Glomerular endothelial cell (primary cell): ENCODE results near the gene OSBP. TPM values are rescaled to one million over a fixed set of nuclear protein-coding genes. Genes with fewer than 3 reads are reported as not detected.
"Not testable (repeated sequence)": the region's sequence is repeated elsewhere in the genome, so short reads cannot be mapped to it uniquely, and the experiment has no call there.

ENCODE experiments used
- DNase-seq: peaks from one replicate; pipeline ENCODE4 v3.0.0-alpha.2; 2011; ENCODE audit warnings: low read depth, low spot score; ENCODE audit errors: extremely low read depth
- total RNA-seq: library from RNA; depleted of rRNA; stranded (reverse); fragments of >200 nt; gene quantifications from 2 replicates; pipeline ENCODE4 v1.2.3, GENCODE V29; 2015

The OSBP gene, protein sequence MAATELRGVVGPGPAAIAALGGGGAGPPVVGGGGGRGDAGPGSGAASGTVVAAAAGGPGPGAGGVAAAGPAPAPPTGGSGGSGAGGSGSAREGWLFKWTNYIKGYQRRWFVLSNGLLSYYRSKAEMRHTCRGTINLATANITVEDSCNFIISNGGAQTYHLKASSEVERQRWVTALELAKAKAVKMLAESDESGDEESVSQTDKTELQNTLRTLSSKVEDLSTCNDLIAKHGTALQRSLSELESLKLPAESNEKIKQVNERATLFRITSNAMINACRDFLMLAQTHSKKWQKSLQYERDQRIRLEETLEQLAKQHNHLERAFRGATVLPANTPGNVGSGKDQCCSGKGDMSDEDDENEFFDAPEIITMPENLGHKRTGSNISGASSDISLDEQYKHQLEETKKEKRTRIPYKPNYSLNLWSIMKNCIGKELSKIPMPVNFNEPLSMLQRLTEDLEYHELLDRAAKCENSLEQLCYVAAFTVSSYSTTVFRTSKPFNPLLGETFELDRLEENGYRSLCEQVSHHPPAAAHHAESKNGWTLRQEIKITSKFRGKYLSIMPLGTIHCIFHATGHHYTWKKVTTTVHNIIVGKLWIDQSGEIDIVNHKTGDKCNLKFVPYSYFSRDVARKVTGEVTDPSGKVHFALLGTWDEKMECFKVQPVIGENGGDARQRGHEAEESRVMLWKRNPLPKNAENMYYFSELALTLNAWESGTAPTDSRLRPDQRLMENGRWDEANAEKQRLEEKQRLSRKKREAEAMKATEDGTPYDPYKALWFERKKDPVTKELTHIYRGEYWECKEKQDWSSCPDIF
- 26.7 and 33.3 TPM in 2 replicates for total RNA-seq

DNA sequence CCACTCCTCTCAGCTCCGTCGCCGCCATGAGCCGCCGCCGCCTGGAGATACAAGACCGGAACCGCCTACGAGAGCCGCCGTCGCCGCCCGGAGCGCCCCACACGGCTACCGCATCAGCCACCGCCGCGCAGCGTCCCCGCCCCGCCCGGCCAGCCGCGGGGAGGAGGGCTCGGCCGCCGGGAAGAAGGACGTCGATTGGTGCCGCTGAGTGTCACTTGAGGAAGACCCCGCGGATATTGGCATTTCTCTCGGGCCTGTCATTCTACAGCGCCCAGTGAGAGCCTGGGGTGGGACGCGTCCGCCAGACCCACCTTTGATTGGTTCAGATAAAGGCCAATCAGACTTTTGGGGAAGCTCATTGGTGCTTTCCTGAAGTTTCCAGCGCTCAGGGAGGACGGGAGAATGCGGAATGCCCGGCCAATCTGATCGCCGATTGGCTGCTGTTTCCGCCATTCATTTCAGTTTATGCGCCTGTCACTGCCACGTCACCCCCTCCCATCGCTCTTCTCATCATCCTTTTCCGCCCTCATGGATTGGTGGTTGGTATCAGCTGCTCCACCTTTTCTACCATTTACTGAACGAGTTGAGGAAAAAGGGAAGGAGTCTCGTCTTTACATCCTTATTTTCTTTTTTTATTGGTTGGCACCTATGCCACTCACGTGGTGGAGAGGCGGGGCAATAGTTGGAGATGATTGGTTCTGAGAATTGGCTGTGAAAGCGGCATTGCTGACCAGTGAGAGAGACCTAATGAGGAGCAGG lies at the start of gene OSBP:
OSBP (minus strand) TSS at position 138 of the 759 bp plus-strand sequence; CDS start at position 28, 110 bp downstream.
- DNase-seq = peak; percentile 100

DNA sequence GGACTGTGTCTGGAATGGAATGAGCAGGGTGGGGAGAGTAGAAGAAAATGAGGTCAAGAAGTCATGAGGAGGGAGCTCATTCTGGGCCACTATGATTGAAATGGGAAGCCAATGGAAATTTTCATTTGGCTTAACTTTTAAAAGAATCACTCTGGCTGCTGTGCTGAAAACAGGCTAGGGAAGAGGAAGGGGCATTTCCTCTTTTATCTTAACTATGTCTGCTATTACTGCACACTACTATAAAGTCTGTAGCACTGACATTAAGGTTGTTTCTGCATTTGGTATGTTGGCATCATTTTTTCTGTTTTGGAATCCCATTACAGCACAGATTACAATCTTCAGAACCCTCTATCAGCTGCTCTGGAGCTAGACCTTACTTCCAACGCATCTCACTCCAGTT lies 45.0 kb upstream of the OSBP start:
- no peak for DNase-seq

DNA sequence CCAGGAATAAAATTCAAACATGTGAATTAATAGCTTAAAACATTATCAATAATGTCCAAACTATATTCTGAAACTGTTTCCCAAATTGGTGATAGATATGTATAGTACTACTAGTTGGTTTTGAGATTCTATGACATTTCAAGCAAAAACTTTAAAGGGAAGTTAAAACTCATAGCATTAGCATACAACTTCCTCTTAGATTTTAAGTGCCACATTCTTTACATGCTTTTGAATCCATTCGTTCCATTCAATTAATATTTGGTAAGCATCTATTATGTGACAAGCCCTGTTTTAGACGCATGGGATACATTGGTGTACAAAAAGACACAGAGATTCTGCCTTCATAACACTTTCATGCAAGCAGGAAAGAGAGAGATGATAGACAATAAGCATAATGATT lies 44.4 kb upstream of the OSBP start:
- DNase-seq = no peak

DNA sequence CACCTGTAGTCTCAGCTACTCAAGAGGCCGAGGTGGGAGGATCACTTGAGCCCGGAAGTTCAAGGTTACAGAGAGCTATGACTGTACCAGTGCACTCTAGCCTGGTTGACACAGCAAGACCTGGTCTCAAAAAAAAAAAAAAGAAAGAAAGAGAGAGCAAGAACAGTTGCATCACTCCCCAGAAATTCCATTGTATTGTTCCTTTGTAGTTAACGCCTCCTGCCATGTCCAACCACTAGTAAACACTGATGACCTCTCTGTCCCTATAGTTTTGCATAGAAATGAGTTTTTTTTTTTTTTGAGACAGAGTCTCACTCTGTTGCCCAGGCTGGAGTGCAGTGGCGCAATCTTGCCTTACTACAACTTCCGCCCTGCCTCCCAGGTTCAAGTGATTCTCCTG lies 42.5 kb upstream of the OSBP start:
- no peak for DNase-seq

DNA sequence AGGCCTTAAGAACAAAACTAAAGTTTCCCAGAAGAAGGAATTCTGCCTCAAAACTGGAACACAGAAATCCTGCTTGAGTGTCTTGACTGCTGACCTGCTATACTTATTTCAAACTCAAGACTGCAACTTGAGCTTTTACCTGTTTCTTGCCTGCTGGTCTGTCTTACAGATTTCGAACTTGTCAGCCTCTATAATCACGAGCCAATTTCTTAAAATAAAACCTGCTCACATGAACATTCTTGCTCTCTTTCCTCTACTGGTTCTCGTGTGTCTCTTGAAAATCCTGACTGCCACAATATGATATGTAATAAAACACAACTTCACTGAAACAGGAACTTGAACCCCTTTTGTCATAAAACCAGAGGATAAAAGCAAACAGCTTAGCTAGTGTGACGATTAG lies 39.3 kb upstream of the OSBP start:
- DNase-seq = no peak

DNA sequence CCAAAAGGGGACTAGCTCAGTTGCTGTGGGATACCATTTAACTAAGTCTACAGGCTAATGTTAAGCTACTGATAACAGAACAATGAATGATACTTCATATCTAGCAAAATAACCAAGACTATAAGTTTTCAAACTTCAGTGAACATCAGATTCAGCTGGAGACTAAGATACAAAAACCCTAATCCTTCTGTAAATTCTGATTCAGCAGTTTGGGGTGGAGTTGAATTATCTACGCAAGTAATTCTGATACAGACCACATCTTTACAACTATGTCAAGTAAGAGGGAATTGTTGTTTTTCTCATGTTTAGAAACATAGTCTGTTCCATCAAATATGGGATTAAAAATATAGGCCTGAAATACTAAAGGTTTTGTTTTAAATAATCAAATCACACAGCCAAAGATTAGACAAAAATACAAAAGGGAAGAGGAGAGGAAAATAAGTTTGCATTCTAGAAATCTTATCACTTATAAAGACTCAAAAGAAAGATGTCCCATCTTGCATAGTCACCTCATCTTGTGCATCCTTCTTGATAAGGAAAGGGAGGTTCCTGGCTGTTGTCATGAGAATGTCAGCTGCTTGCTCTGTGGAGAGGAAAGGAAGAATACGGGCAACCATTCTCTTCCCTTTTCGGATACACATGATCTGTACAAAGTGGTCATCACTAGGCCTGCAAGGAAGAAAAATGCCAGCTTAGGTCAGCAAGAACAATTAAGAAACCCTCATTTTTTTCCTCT lies 31.8 kb upstream of the OSBP start:
- DNase-seq = no peak

DNA sequence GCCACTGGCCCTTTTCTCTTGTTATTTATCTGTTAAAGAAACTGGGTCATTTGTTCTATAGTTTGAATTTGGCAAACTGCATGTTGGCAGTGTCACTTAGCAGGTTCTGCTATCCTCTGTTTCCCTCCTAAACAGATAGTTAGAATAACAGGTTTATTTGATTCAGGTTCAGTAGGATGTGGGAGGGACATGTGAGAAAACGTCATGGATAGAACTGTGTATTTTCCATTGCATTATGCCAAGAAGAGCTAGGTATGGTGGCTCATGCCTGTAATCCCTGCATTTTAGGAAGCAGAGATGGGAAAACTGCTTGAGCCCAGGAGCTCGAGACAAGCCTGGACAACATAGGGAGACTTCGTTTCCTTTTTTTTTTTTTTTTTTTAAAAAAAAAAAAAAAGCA lies 29.0 kb upstream of the OSBP start:
- DNase-seq = no peak

DNA sequence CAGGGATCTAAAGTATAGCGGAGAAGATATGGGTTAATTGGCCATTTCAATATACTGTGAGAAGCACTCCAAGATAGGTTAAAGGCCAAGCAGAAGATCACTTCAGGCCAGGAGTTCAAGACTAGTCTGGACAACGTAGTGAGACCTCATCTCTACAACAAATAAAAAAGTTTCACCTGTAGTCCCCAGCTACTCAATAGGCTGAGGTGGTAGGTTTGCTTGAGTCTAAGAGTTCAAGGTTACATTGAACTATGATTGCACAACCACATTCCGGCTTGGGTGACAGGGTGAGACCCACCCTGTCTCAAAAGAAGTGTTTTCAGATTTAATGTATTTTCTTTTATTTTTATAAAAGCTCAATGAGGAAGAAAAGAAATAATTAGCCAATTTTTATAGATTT lies 27.8 kb upstream of the OSBP start:
- DNase-seq = no peak

DNA sequence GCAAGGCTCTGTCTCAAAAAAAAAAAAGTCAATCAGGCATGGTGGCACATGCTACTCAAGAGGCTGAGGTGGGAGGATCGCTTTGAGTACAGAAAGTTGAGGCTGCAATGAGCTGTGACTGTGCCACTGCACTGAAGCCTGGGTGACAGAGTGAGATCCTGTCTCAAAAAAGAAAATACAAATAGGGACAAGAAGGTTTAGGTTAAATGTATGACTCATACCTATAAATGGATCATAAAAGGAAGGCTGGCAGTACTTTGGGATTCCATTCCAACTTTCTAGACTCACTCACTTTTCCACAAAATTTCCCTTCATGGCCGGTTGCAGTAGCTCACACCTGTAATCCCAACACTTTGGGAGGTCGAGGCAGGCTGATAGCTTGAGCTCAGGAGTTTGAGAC lies 25.6 kb upstream of the OSBP start:
- DNase-seq = no peak

DNA sequence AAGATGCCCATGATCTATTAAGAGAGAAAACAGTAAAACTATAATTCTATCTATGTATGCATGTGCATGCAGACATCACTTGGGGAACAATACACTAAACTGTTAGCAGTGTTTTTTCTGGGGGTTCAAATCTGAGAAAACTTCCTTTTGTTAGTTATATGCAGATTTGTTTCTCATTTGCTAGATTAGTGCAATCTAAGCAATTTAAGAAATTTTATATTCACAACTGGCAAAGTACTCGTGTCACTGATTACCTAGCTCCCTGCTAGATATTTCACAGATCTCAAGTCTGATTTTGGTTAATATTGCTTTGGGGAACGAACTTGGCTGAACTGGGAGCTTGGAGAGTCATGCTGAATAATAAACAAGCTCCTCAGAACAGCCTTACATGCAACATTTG lies 14.9 kb upstream of the OSBP start:
- DNase-seq = no peak

DNA sequence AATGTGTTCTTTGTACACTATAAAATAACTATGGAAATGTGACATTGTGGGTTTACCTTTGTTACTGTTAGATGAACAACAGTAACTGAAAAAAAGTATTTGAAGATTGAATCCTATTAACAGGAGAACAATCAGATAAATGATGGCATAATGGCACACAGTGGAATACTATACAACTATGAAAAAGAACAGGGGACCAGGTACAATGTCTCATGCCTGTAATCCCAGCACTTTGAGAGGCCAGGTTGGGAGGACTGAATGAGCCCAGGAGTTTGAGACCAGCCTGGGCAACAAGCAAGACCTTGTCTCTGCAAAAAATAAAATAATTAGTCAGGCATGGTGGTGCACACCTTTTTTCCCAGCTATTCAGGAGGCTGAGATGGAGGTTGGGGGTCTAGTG lies 14.4 kb upstream of the OSBP start:
- no peak for DNase-seq

DNA sequence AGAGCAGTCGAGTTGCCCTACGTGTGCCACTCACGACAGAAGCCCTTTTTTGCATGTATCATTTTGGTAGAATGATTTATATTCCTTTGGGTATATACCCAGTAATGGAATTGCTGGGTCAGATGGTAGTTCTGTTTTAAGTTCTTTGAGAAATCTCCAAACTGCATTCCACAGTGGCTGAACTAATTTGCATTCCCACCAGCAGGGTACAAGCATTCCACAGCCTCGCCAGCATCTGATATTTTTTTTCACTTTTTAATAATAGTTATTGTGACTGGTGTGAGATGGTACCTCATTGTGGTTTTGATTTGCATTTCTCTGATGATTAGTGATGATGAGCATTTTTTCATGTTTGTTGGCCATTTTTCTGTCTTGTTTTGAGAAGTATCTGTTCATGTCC lies 11.4 kb upstream of the OSBP start:
- DNase-seq = not testable (repeated sequence)

DNA sequence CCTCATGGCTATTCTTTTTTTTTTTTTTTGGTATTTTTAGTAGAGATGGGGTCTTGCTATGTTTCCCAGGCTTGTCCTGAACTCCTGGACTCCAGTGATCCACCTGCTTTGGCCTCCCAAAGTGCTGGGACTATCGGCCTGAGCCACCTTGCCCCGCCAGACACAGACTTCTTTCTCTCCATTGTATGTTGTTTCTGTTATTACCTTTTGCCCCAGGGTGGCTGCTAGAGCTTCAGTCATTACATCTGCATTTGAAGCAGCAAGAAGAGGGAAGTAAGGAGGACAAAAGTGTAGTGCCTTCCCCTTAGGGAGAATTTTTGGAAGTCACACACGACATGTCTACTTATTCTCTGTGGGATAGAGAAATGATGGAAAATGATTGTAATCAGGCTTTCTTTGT lies 10.1 kb upstream of the OSBP start:
- no peak for DNase-seq

DNA sequence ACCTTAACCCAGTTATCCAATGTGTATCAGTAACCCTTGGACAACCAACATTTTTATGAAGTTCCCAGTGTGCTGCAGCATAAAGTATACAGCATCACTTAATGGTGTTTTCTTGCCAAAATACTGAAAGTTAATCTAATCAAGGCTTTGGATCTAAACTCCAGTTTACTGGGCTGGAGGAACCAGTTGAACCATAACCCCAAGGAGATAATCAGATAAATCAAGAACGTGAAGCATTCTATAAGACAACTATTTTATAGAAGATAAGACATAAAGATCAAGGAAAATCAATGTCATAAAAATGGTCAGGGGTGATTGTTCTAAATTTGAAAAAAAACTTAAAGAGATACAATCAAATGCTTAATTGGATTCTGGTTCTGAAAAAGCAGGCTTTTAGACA lies 2.3 kb upstream of the OSBP start:
- DNase-seq = no peak

DNA sequence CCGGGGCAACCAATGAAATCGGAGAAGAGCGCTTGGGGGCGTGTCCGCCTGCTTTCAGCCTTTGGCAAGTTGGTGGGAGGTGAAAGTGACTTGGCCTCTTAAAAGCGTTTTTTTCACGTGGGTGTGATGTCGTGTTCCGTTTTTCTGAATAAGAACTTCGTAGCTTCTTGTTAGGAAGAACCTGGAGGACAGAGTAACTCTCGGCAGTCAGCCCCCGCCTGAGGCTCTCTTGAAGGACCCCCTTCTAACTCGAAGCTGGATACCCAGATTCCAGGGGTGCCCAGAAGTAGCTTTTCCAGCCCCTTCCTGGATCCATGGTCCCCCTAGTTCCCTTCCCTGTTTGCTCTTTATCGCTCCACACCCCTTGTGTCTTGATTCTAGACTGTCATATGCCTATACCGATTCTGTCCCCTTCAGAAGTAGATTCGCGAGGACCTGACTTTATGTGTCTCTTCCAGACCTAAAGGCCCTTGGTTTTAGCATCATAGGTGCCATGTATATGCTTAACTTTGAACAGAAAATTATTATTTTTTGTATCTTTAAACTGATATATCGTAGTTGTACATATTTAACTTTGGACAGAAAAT lies 915 bp upstream of the OSBP start:
- no peak for DNase-seq

DNA sequence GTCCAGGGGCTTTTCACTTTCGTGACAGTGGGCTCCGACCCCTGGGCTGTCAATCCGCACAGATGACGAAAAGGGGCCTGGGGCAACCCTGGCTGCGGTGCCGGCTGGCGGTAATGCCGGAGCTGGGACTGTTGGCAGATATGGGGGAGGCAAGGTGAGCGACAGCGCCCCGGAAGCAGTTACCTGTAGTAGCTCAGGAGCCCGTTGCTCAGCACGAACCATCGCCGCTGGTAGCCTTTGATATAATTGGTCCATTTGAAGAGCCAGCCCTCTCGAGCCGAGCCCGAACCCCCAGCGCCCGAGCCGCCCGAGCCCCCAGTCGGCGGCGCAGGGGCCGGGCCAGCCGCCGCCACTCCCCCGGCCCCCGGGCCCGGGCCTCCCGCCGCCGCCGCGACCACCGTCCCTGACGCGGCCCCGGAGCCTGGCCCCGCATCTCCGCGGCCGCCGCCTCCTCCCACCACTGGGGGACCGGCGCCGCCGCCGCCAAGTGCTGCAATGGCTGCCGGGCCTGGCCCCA lies 396 bp downstream of the OSBP start:
- DNase-seq = no peak

DNA sequence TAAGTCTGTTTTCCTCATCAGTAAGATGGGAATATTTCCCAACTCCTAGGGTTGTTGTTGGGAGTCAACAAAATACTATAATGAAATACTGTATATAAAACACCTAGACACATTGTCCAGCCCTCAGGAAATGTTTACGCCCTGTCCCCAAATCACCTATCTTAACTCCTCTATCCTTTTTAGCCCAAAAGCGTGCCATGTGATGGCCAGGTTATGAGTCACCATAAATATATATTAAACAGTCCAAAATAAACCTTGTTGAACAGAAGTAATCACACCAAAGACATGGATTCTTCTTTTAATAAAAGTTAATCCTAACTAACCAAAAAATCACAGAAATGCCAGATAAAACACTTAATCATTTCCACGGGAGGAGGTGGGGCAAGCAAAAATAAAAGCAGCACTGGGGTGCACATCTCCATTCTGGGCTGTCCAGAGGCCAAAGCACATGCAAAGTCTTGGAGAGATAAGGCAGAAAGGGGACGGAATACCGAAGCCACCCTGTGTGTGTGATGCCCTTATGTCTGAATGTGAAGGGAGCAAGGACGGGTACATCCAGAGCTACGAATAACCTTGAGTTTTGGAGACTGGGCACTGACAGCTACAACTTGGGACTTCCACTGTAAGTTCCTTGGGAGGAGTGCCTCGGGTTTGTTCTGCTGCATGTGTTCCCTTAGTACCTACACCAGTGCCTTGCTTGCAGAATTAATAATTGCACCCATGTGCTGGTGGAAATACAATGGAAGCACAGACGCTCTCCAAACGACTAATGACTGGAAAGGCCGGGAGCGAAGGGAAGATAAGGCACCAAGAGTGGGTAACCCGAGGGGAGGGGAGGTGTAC lies 1.1 kb downstream of the OSBP start:
- no peak for DNase-seq

DNA sequence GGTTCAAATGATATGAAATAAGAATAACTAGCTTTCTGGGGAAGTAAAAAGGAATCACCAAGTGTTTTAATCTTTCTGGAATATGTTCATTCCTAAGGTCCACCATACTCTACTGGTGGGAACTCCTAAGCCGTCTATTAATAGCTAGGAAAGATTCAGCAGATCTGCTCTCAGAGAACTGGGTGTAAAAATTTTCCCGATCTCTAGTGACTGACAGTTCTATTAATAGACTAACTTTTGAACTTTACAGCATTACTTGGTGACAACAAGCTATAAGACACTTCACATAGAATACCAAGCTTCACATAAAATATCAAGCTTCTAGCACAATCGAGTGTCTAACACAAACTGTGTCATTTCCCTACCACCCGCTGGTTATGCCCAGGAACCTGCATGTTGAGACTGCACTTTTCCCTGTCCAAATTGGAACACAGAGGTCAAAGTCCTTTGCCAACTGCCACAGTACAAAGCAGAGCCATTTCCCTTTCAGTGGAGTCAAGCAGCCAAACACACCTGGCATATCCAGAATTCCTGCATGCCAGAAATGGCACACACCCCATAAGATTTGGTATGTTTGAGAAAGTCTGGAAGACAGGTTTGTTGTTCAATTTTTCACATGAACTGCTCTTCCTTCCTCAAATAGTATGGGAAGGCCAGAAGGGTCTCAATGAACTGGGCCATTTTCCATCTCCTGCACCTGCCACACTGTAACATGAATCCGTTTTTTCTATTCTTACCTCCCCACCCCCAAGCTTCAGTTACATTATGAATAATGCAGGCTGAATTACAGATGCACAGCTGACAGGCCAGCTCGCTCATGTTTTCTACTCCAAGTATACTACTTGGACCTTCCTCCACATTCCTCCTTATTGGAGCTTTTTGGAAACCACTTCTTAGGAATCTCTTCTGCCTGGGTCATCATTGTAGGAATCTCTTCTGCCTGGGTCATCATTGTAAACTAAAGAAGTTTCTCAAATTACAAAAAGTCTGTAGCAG lies 3.7 kb downstream of the OSBP start:
- no peak for DNase-seq
